HG03457 (cell line): ENCODE measurements around the gene C20orf202.
"Not testable (repeated sequence)": the region's sequence is repeated elsewhere in the genome, so short reads cannot be mapped to it uniquely, and the experiment has no call there.

ENCODE experiments used
- ATAC-seq: cut with Tn5 transposase; IDR thresholded peaks from one replicate; pipeline ENCODE4 v1.9.1; 2021; ENCODE audit warnings: moderate number of reproducible peaks; ENCODE audit not compliant: unreplicated experiment

Gene C20orf202

GRCh38 chr20:1207293-1207878, 4.1 kb downstream of the C20orf202 start:
- no peak for ATAC-seq

GRCh38 chr20:1209447-1210387, 6.5 kb downstream of the C20orf202 start:
- no peak for ATAC-seq

GRCh38 chr20:1210501-1210900, 7.2 kb downstream of the C20orf202 start:
- no peak for ATAC-seq

- no peak for ATAC-seq
These were observed 8.8 kb downstream of the C20orf202 start for GRCh38 chr20:1212023-1212422.

- ATAC-seq: no peak
These were observed 9.5 kb downstream of the C20orf202 start for GRCh38 chr20:1212607-1213396.

GRCh38 chr20:1214838-1215261, 11.6 kb downstream of the C20orf202 start:
- no peak for ATAC-seq

- ATAC-seq: no peak
These were observed 12.3 kb downstream of the C20orf202 start for GRCh38 chr20:1215386-1216170.

GRCh38 chr20:1216527-1217427, 13.5 kb downstream of the C20orf202 start:
- not testable (repeated sequence) for ATAC-seq

- not testable (repeated sequence) for ATAC-seq
These were observed 19.5 kb downstream of the C20orf202 start for GRCh38 chr20:1222750-1223149.

- ATAC-seq: no peak
These were observed 21.1 kb downstream of the C20orf202 start for GRCh38 chr20:1224205-1224890.

- no peak for ATAC-seq
These were observed 22.1 kb downstream of the C20orf202 start for GRCh38 chr20:1225263-1225782.

GRCh38 chr20:1225783-1226654, 22.8 kb downstream of the C20orf202 start, which contains the start of gene RAD21L1:
TSS of gene RAD21L1 (plus strand) at chr20:1226044. CDS start at chr20:1228454, 2,410 bp downstream.
- no peak for ATAC-seq

- ATAC-seq: no peak
These were observed 26.3 kb downstream of the C20orf202 start for GRCh38 chr20:1229541-1229940.

GRCh38 chr20:1232286-1233111, 29.2 kb downstream of the C20orf202 start:
- no peak for ATAC-seq

GRCh38 chr20:1240549-1240948, 37.3 kb downstream of the C20orf202 start:
- no peak for ATAC-seq

- no peak for ATAC-seq
These were observed 38.2 kb downstream of the C20orf202 start for GRCh38 chr20:1241456-1241855.

- no peak for ATAC-seq
These were observed 38.8 kb downstream of the C20orf202 start for GRCh38 chr20:1242099-1242498.
